ENCODE data around the gene CRIM1.

DNA sequence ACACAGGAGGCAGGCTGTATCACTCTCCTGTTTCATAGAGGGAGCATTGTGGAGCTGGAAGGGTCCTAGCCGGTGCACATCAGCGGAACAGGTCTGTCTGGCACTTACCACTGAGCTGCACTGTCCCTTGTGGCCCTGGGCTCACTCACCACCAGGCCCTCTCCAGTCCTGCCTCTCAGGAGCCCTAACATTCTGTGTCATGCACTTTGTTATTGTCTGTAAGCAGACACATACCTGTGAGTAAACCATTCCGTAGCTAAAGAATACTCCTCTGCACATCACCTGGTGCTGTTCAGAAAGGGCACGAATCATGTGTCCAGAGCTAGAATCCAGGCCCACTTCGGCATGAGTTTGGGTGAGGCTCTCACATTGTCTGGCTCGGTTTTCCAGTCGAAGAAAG is 93.6 kb downstream of the CRIM1 start:
- TF ChIP-seq EZH2phosphoT487 (IDR thresholded peaks at IDR 0.05; ENCODE audit: insufficient read depth, low read depth) (no peak), EZH2 (IDR thresholded peaks at IDR 0.05; ENCODE audit: insufficient read depth, poor library complexity, severe bottlenecking) (no peak)

Measured in GM23248 (cell line).